Spleen (tissue), 11 donors: Measurements from ENCODE around the gene WDR62. TPM values are rescaled to one million over a fixed set of nuclear protein-coding genes. Genes with fewer than 3 reads are reported as not detected.

Source experiments
- DNase-seq: peaks from one replicate; pipeline ENCODE4 v3.0.0-alpha.2; 2020
- H3K27ac ChIP-seq, 8 donors: fragments of 200-600 bp; sonication (generic) in 7 of 8; 1 replicate in 4 of 8; 2 replicates in 4 of 8; pipeline versions ENCODE4 v1.5.0 to v1.8.0; 2016 to 2021; ENCODE audit warnings: inconsistent platforms in 4 of 8, mild to moderate bottlenecking in 4 of 8, moderate library complexity in 1 of 8
- H3K27me3 ChIP-seq, 7 donors: fragments of 200-600 bp; sonication (generic) in 6 of 7; replicated peaks in 1 of 7; 1 replicate in 4 of 7; 2 replicates in 3 of 7; pipeline versions ENCODE4 v1.5.0 to v1.8.0; 2016 to 2021; ENCODE audit warnings: inconsistent platforms in 3 of 7, mild to moderate bottlenecking in 1 of 7
- H3K36me3 ChIP-seq, 6 donors: fragments of 200-600 bp; sonication (generic) in 5 of 6; 1 replicate in 4 of 6; 2 replicates in 2 of 6; pipeline versions ENCODE4 v1.5.0 to v1.8.0; 2016 to 2021; ENCODE audit warnings: inconsistent platforms in 2 of 6
- H3K4me1 ChIP-seq, 6 donors: fragments of 200-600 bp; sonication (generic) in 5 of 6; 1 replicate in 3 of 6; 2 replicates in 3 of 6; pipeline versions ENCODE4 v1.5.0 to v1.8.0; 2016 to 2021; ENCODE audit warnings: inconsistent platforms in 3 of 6
- H3K4me3 ChIP-seq, 8 donors: fragments of 200-600 bp; sonication (generic) in 7 of 8; 1 replicate in 4 of 8; 2 replicates in 4 of 8; pipeline versions ENCODE4 v1.5.0 to v1.8.0; 2016 to 2021; ENCODE audit warnings: inconsistent platforms in 4 of 8, mild to moderate bottlenecking in 4 of 8, moderate library complexity in 2 of 8
- H3K9me3 ChIP-seq, 8 donors: fragments of 200-600 bp; sonication (generic) in 7 of 8; 1 replicate in 4 of 8; 2 replicates in 4 of 8; pipeline versions ENCODE4 v1.5.0 to v1.8.0; 2016 to 2021; ENCODE audit warnings: inconsistent platforms in 4 of 8
- CTCF ChIP-seq, 11 experiments: fragments of 200-600 bp in 7 of 11; fragments of 450-650 bp in 4 of 11; sonication (generic) in 4 of 11; IDR thresholded peaks in 8 of 11; conservative IDR thresholded peaks in 3 of 11; 1 replicate in 7 of 11; 2 replicates in 4 of 11; pipeline versions ENCODE4 v1.4.0 to v1.8.0; 2016 to 2021; ENCODE audit warnings: antibody characterized with exemption in 11 of 11, inconsistent platforms in 4 of 11, mild to moderate bottlenecking in 1 of 11
- POLR2A ChIP-seq, 3 donors: fragments of 450-650 bp; IDR thresholded peaks; one replicate each; pipeline ENCODE4 v1.5.1; 2017; ENCODE audit warnings: antibody characterized with exemption in 3 of 3, mild to moderate bottlenecking in 1 of 3
- POLR2AphosphoS5 ChIP-seq, 3 donors: sonication (generic); formaldehyde crosslinking; IDR thresholded peaks; one replicate each; pipeline ENCODE4 v1.5.1; 2017; ENCODE audit warnings: antibody characterized with exemption in 3 of 3
- WGBS, 5 donors: extraction: QIAGEN DNeasy Blood & Tissue Kit in 3 of 5; methylation state at CpG; one replicate each; pipeline versions ENCODE4 v1.1.5 to v1.1.7; 2013 to 2018; 5-methylcytosine and 5-hydroxymethylcytosine counted together
- intact Hi-C: fragments of 100-400 bp; cut with DNase I; formaldehyde crosslinking; loops from one replicate; pipeline ENCODE4 v1.15.0; 2023; ENCODE audit warnings: low total_unique reads
- polyA plus RNA-seq, 3 donors: library from polyadenylated mRNA; stranded (reverse); fragments of 200-250 nt; gene quantifications; one replicate each; pipeline ENCODE4 v1.2.1, GENCODE V29; 2013
- total RNA-seq, 7 donors: library from RNA; depleted of rRNA in 3 of 7; stranded (reverse); fragments of >200 nt in 3 of 7; fragmentation: NEBNext Ultra II Directional in 4 of 7; extraction: Animal tissue kit (Norgen Biotek cat#: 25700) in 4 of 7; gene quantifications; one replicate each; pipeline versions ENCODE4 v1.1.0 to v1.2.1, GENCODE V29; 2016 to 2021
- donor health status: healthy with polysubstance abuse.
- donor health status: DM: no; HTN: no; CAD: no; lungs with moderate emphysema.
- donor health status: DM: no; HTN: no; CAD: no.
- donor health status: Bipolar disorder and iron deficiency.
- donor health status: healthy.
- donor health status: DM: no; HTN: no; CAD: no.
- donor health status: DM: yes; HTN: yes; CAD: no.

Gene WDR62
- total and polyA plus RNA-seq, 10 donors, result 1.3 to 5.2 (median 2.2) TPM

DNA sequence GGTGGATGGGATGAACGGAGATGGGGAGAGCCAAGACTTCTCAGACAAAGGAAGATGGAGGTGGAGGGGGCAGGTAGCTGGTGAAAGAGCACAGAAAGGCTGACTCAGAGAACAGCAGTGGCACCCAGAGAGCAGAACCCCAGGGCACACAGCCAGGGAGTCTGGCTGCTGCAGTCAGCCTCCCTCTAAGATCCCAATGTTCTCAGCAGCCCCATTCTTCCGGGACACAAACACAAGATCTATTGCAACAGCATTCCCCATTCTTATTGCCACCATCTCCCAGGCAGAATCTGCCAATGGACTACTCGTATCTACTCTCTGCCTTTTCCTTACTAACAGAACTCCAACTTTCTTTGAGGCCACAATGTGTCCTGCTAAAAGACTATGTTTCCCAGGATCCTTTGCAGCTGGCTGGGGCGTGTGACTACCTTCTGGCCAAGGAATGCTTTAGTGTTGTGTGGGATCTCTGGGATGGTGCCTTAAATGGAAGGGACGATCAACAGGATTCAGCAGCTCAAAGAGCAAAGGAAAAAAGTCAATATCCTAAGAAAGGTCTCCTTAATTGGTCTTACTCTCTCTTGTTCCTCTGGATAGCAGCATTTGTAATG, 8.2 kb upstream of the WDR62 start:
- 87 to 96% (median 89%) methylated on average over 5 of the region's 5 CpGs for WGBS, 5 donors
- intact Hi-C loops, result no loop called here
- DNase-seq, result no peak

DNA sequence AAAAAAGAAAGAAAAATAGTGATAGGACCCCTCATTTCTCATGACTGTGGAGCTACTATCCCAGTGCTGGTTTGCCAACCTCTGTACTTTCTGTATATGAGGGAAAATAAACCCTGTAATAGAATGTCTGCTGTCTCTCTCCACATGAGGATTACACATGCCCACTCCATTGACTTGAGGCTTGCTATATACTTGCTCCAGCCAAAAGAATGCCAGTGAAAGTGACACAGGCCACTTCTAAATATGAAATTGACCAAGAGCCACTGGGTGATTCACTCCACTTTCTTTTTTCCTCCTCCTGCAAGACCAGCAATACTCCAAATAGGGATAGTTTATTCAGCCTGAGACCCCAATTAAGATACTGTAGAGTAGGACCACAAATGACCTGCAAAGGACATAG, 6.9 kb upstream of the WDR62 start:
- no peak for DNase-seq
- Histone ChIP-seq H3K27me3 (no peaks in the 10 kb centered on the region), H3K36me3 (peaks cover 0 to 10% (median 0%) of the 10 kb centered on the region in 6 donors), H3K4me1 (peaks cover 0 to 5% (median 2%) of the 10 kb centered on the region in 6 donors), H3K27ac (no peak overlapping the region), H3K4me3 (no peak overlapping the region), H3K9me3 (no peaks in the 10 kb centered on the region)
- no peak for TF ChIP-seq POLR2A (IDR thresholded peaks at IDR 0.05)
- no peak for TF ChIP-seq CTCF (IDR thresholded peaks at IDR 0.05 in 8 of 11, conservative IDR thresholded peaks at IDR 0.05 in 3 of 11)
- TF ChIP-seq POLR2AphosphoS5 (IDR thresholded peaks at IDR 0.05), result no peak
- intact Hi-C loops, result no loop called here

More for the DNA sequence above, 8.2 kb upstream of the WDR62 start:
- Histone ChIP-seq H3K36me3 (peaks cover 0 to 10% (median 0%) of the 10 kb centered on the region in 6 donors), H3K27ac (no peak overlapping the region), H3K4me1 (peaks cover 0 to 6% (median 0%) of the 10 kb centered on the region in 6 donors), H3K27me3 (no peaks in the 10 kb centered on the region), H3K4me3 (no peak overlapping the region), H3K9me3 (no peaks in the 10 kb centered on the region)
- TF ChIP-seq POLR2A (IDR thresholded peaks at IDR 0.05), result no peak
- TF ChIP-seq CTCF (IDR thresholded peaks at IDR 0.05 in 8 of 11, conservative IDR thresholded peaks at IDR 0.05 in 3 of 11), result no peak
- no peak for TF ChIP-seq POLR2AphosphoS5 (IDR thresholded peaks at IDR 0.05)

- Histone ChIP-seq H3K36me3 (peaks cover 0 to 10% (median 0%) of the 10 kb centered on the region in 6 donors), H3K27ac (no peak overlapping the region), H3K27me3 (no peaks in the 10 kb centered on the region), H3K4me3 (no peak overlapping the region), H3K4me1 (peaks cover 2 to 15% (median 9%) of the 10 kb centered on the region in 6 donors), H3K9me3 (no peaks in the 10 kb centered on the region)
- 90 to 100% (median 95%) methylated on average over 4 of the region's 4 CpGs for WGBS, 5 donors
- TF ChIP-seq POLR2AphosphoS5 (IDR thresholded peaks at IDR 0.05) (no peak), CTCF (IDR thresholded peaks at IDR 0.05 in 8 of 11, conservative IDR thresholded peaks at IDR 0.05 in 3 of 11) (no peak), POLR2A (IDR thresholded peaks at IDR 0.05) (no peak)
- no peak for DNase-seq
- intact Hi-C loops, result no loop called here
Observed at GRCh38 chr19:36049080-36049698, 5.5 kb upstream of the WDR62 start.

DNA sequence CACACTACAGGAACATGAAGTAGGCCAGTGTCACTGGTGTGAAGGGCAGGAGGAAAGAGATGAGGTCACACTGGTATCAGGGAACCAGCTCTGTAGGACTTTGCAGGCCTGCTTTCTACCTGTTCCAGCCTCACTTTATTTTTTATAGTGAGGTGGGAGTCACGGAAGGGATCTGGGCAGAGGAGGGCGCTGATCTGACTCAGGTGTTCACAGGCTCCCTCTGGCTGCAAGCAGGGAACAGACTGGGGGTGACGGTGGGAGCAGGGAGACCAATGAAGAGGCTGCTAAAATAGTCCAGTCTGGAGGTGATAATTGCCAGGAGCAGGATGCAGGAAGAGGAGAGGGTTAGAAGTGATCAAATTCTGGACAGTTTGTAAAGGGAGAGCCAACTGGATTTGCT, 3.5 kb upstream of the WDR62 start:
- Histone ChIP-seq H3K4me1 (peaks cover 6 to 30% (median 21%) of the 10 kb centered on the region in 6 donors), H3K9me3 (no peaks in the 10 kb centered on the region), H3K27me3 (no peaks in the 10 kb centered on the region), H3K27ac (no peak overlapping the region), H3K36me3 (no peaks in the 10 kb centered on the region), H3K4me3 (no peak overlapping the region)
- WGBS, 5 donors, result 57 to 77% (median 72%) methylated on average over 3 of the region's 3 CpGs
- no peak for DNase-seq
- TF ChIP-seq POLR2AphosphoS5 (IDR thresholded peaks at IDR 0.05) (no peak), POLR2A (IDR thresholded peaks at IDR 0.05) (no peak), CTCF (IDR thresholded peaks at IDR 0.05 in 8 of 11, conservative IDR thresholded peaks at IDR 0.05 in 3 of 11) (peak in 1 of 11 experiments; percentile 5)
- intact Hi-C loops, result loop anchor here (10.0 kb wide), 1 partner anchor 64 kb away; the partner anchor contains the start of genes OVOL3, POLR2I and TBCB
